ENCODE measurements around the gene ANXA4.
"Not testable (repeated sequence)": the region's sequence is repeated elsewhere in the genome, so short reads cannot be mapped to it uniquely, and the experiment has no call there.

GRCh38 chr2:69774258-69774983 is 32.5 kb downstream of the ANXA4 start:
- TF ChIP-seq EP300 (IDR thresholded peaks at IDR 0.05); POLR2A (IDR thresholded peaks at IDR 0.05; ENCODE audit: low read length); USF2 (IDR thresholded peaks at IDR 0.05); HOXB5 (CRISPR knock-in tag; IDR thresholded peaks at IDR 0.05); CTCF (IDR thresholded peaks at IDR 0.05); PBX3 (IDR thresholded peaks at IDR 0.05); JUNB (IDR thresholded peaks at IDR 0.05); PHF8 (IDR thresholded peaks at IDR 0.05; ENCODE audit: borderline replicate concordance, low read depth); RFX5 (IDR thresholded peaks at IDR 0.05); REST (IDR thresholded peaks at IDR 0.05); BHLHE40 (IDR thresholded peaks at IDR 0.05; ENCODE audit: low read depth, low read length); RAD21 (conservative IDR thresholded peaks at IDR 0.05 in 1 of 2, IDR thresholded peaks at IDR 0.05 in 1 of 2); SREBF2 (IDR thresholded peaks at IDR 0.05): not testable (repeated sequence)

Data from A549 (cell line).